ENCODE results near the gene OLFML3.

GRCh38 chr1:113990530-113990929 lies 11.3 kb downstream of the OLFML3 start:
- no peak for TF ChIP-seq CTCF (IDR thresholded peaks at IDR 0.05)
- TF ChIP-seq POLR2A (IDR thresholded peaks at IDR 0.05), result no peak

All from Peyer's patch (tissue), 4 donors.